GM18868 (cell line): ENCODE results near the gene DIMT1.

Experiments used
- ATAC-seq: cut with Tn5 transposase; IDR thresholded peaks from one replicate; pipeline ENCODE4 v1.9.1; 2021; ENCODE audit warnings: mild to moderate bottlenecking, moderate library complexity; ENCODE audit not compliant: unreplicated experiment

DIMT1 gene

GRCh38 chr5:62403411-62404250 is at the start of gene DIMT1:
Gene DIMT1 (minus strand): TSS chr5:62403905. CDS start chr5:62403772, 133 bp downstream.
- peak; percentile 97 for ATAC-seq

- no peak for ATAC-seq
Observed at GRCh38 chr5:62450259-62450658, 46.6 kb upstream of the DIMT1 start.

GRCh38 chr5:62448528-62448927 is 44.8 kb upstream of the DIMT1 start:
- no peak for ATAC-seq

GRCh38 chr5:62432621-62433064 is 28.9 kb upstream of the DIMT1 start:
- no peak for ATAC-seq

GRCh38 chr5:62431735-62432620 is 28.3 kb upstream of the DIMT1 start:
- ATAC-seq, result no peak

- ATAC-seq, result no peak
Observed at GRCh38 chr5:62424763-62425162, 21.1 kb upstream of the DIMT1 start.

GRCh38 chr5:62421414-62421813 is 17.7 kb upstream of the DIMT1 start:
- ATAC-seq, result no peak

GRCh38 chr5:62419609-62420008 is 15.9 kb upstream of the DIMT1 start:
- ATAC-seq, result no peak

- ATAC-seq, result no peak
Observed at GRCh38 chr5:62418462-62419076, 14.9 kb upstream of the DIMT1 start.

GRCh38 chr5:62413711-62414110 is 10.0 kb upstream of the DIMT1 start:
- ATAC-seq, result no peak

GRCh38 chr5:62412549-62413329 is 9.0 kb upstream of the DIMT1 start, which contains the start of gene IPO11:
Gene IPO11 (plus strand): TSS chr5:62412763. CDS start chr5:62437280, 24,517 bp downstream.
- ATAC-seq, result peak; percentile 95

GRCh38 chr5:62395210-62395950 is 8.3 kb downstream of the DIMT1 start:
- ATAC-seq, result no peak

GRCh38 chr5:62386824-62387223 is 16.9 kb downstream of the DIMT1 start:
- no peak for ATAC-seq

GRCh38 chr5:62385816-62386400 is 17.8 kb downstream of the DIMT1 start:
- ATAC-seq, result no peak

- ATAC-seq, result no peak
Observed at GRCh38 chr5:62385131-62385530, 18.6 kb downstream of the DIMT1 start.

GRCh38 chr5:62376064-62376463 is 27.6 kb downstream of the DIMT1 start:
- no peak for ATAC-seq

- no peak for ATAC-seq
Observed at GRCh38 chr5:62375627-62376026, 28.1 kb downstream of the DIMT1 start.

GRCh38 chr5:62374090-62374489 is 29.6 kb downstream of the DIMT1 start:
- ATAC-seq, result no peak

GRCh38 chr5:62373382-62373781 is 30.3 kb downstream of the DIMT1 start:
- ATAC-seq, result no peak
